SK-N-MC (cell line): ENCODE measurements around the gene NRN1L.
A peak's percentile ranks its signal among the peaks of the same experiment; 100 is the strongest.

ENCODE experiments used
- DNase-seq: peaks from one replicate; pipeline ENCODE4 v3.0.0-alpha.2; 2011; ENCODE audit warnings: low read depth, low spot score
- H3K27ac ChIP-seq: fragments of 200-600 bp; sonication (generic); 2 replicates; pipeline ENCODE4 v1.5.1; 2016; ENCODE audit warnings: mixed run types
- H3K36me3 ChIP-seq: fragments of 200-600 bp; sonication (generic); 2 replicates; pipeline ENCODE4 v1.6.1; 2017; ENCODE audit warnings: antibody characterized with exemption, low read length, mixed read lengths; ENCODE audit not compliant: insufficient read depth
- H3K4me3 ChIP-seq: fragments of 200-600 bp; sonication (generic); 2 replicates; pipeline ENCODE4 v1.5.1; 2016
- H3K9ac ChIP-seq: fragments of 200-600 bp; sonication (generic); 2 replicates; pipeline ENCODE4 v1.8.0; 2017; ENCODE audit warnings: mixed run types, mixed read lengths; ENCODE audit not compliant: insufficient read length
- H3K9me3 ChIP-seq: fragments of 200-600 bp; sonication (generic); 2 replicates; pipeline ENCODE4 v1.6.1; 2017; ENCODE audit warnings: low read depth, mild to moderate bottlenecking, antibody characterized with exemption, low read length, moderate library complexity, mixed read lengths
- EZH2 ChIP-seq: fragments of 200-600 bp; sonication (generic); IDR thresholded peaks from one replicate; pipeline ENCODE4 v1.6.1; 2017; ENCODE audit warnings: antibody characterized with exemption
- FOXP2 ChIP-seq: optimal IDR thresholded peaks from 2 replicates; pipeline ENCODE3; 2011; ENCODE audit warnings: mild to moderate bottlenecking, moderate library complexity; ENCODE audit not compliant: insufficient read depth; ENCODE audit errors: extremely low read length, control extremely low read depth
- POLR2AphosphoS5 ChIP-seq: IDR thresholded peaks from 2 replicates; pipeline ENCODE4 v1.6.1; 2012; ENCODE audit warnings: mild to moderate bottlenecking, low read depth, low read length, borderline replicate concordance

The NRN1L gene

GRCh38 chr16:67882374-67883145 is 2.1 kb upstream of the NRN1L start:
- H3K27ac ChIP-seq: no peak overlapping the region
- no peak for TF ChIP-seq FOXP2
- no peak for TF ChIP-seq POLR2AphosphoS5
- TF ChIP-seq EZH2: no peak
- no peaks in the 10 kb centered on the region for H3K9me3 ChIP-seq
- H3K36me3 ChIP-seq: peaks cover 11% of the 10 kb centered on the region; the same call in 1 of the 2 replicates
- no peak overlapping the region for H3K9ac ChIP-seq
- no peak overlapping the region for H3K4me3 ChIP-seq
- no peak for DNase-seq

- no peak overlapping the region for H3K4me3 ChIP-seq
- H3K36me3 ChIP-seq: peaks cover 11% of the 10 kb centered on the region; the same call in 1 of the 2 replicates
- TF ChIP-seq POLR2AphosphoS5 (no peak), FOXP2 (no peak), EZH2 (no peak)
- H3K27ac ChIP-seq: no peak overlapping the region
- H3K9ac ChIP-seq: no peak overlapping the region
- DNase-seq: no peak
- H3K9me3 ChIP-seq: no peaks in the 10 kb centered on the region
Observed at GRCh38 chr16:67883146-67883871, 1.4 kb upstream of the NRN1L start.

GRCh38 chr16:67883872-67884261 is 818 bp upstream of the NRN1L start:
- Histone ChIP-seq H3K4me3 (no peak overlapping the region), H3K9me3 (no peaks in the 10 kb centered on the region), H3K27ac (no peak overlapping the region), H3K9ac (no peak overlapping the region), H3K36me3 (peaks cover 11% of the 10 kb centered on the region; the same call in 1 of the 2 replicates)
- TF ChIP-seq POLR2AphosphoS5 (no peak), FOXP2 (no peak), EZH2 (no peak)
- no peak for DNase-seq

- Histone ChIP-seq H3K27ac (no peak overlapping the region), H3K4me3 (no peak overlapping the region), H3K36me3 (peaks cover 7% of the 10 kb centered on the region; the same call in 1 of the 2 replicates), H3K9me3 (no peaks in the 10 kb centered on the region), H3K9ac (no peak overlapping the region)
- no peak for DNase-seq
- TF ChIP-seq POLR2AphosphoS5 (no peak), EZH2 (no peak)
Observed at GRCh38 chr16:67885545-67885944, 860 bp downstream of the NRN1L start.

GRCh38 chr16:67885976-67886375 is 1.3 kb downstream of the NRN1L start:
- DNase-seq: no peak
- Histone ChIP-seq H3K4me3 (no peak overlapping the region), H3K9ac (no peak overlapping the region), H3K9me3 (no peaks in the 10 kb centered on the region), H3K36me3 (peaks cover 7% of the 10 kb centered on the region; the same call in 1 of the 2 replicates), H3K27ac (no peak overlapping the region)
- no peak for TF ChIP-seq POLR2AphosphoS5
- no peak for TF ChIP-seq EZH2
- TF ChIP-seq FOXP2: no peak

- no peaks in the 10 kb centered on the region for H3K9me3 ChIP-seq
- no peak for TF ChIP-seq EZH2
- TF ChIP-seq FOXP2: no peak
- no peak for TF ChIP-seq POLR2AphosphoS5
- H3K36me3 ChIP-seq: peaks cover 7% of the 10 kb centered on the region; the same call in 1 of the 2 replicates
- H3K4me3 ChIP-seq: no peak overlapping the region
- no peak for DNase-seq
- H3K9ac ChIP-seq: no peak overlapping the region
- H3K27ac ChIP-seq: no peak overlapping the region
Observed at GRCh38 chr16:67886387-67886786, 1.7 kb downstream of the NRN1L start.

GRCh38 chr16:67888331-67888730 is 3.6 kb downstream of the NRN1L start:
- no peaks in the 10 kb centered on the region for H3K9me3 ChIP-seq
- DNase-seq: no peak
- no peak overlapping the region for H3K9ac ChIP-seq
- H3K36me3 ChIP-seq: peaks cover 4% of the 10 kb centered on the region; the same call in 1 of the 2 replicates
- no peak for TF ChIP-seq POLR2AphosphoS5
- TF ChIP-seq EZH2: no peak
- TF ChIP-seq FOXP2: no peak
- no peak overlapping the region for H3K4me3 ChIP-seq
- H3K27ac ChIP-seq: no peak overlapping the region

- no peaks in the 10 kb centered on the region for H3K36me3 ChIP-seq
Observed at GRCh38 chr16:67892375-67892774, 7.7 kb downstream of the NRN1L start.

More at GRCh38 chr16:67892375-67892774, 7.7 kb downstream of the NRN1L start:
- peak overlapping the region; percentile 73 for H3K9ac ChIP-seq
- no peak for TF ChIP-seq EZH2
- no peak for TF ChIP-seq FOXP2
- no peak for TF ChIP-seq POLR2AphosphoS5
- no peak for DNase-seq
- H3K4me3 ChIP-seq: peak overlapping the region; percentile 78
- H3K9me3 ChIP-seq: no peaks in the 10 kb centered on the region
- no peak overlapping the region for H3K27ac ChIP-seq
